GM13976 (cell line): ENCODE data around the gene DOK5.

ENCODE experiments used
- DNase-seq: peaks from one replicate; pipeline ENCODE4 v3.0.0; 2012; ENCODE audit warnings: low spot score
- in situ Hi-C: fragments of 300-500 bp; cut with MboI; formaldehyde crosslinking; loops from one replicate; pipeline ENCODE4 v1.12.0; 2022; ENCODE audit warnings: low sequenced_read_pairs, mixed read lengths, inconsistent platforms; ENCODE audit not compliant: unreplicated experiment
- TF ChIP-seq, protein P1 (sequence below): IDR thresholded peaks from 2 replicates; pipeline ENCODE4 v1.5.1; 2012; ENCODE audit warnings: borderline replicate concordance, mild to moderate bottlenecking; ENCODE audit not compliant: insufficient read depth; ENCODE audit errors: extremely low read depth, missing control alignments, control extremely low read depth

Gene DOK5

DNA sequence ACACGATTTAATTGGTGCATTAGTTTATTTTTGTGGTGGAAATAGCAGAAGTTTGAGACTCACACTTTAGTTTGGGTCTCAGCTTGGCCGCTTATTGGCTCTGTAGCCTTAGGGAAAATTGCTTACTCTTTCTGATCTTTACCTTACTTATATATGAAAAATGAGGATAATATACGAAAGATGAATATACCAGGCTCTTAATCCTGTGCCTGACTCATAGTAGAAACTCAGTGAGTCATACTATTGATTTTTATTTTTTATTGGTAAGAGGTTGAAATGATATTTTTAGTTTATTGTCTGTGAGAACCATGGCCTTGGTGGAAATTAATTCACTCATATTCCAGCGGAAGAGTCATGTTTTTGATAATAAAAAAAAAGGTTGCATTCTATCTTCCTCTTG, 11.2 kb downstream of the DOK5 start:
- TF ChIP-seq, protein P1, sequence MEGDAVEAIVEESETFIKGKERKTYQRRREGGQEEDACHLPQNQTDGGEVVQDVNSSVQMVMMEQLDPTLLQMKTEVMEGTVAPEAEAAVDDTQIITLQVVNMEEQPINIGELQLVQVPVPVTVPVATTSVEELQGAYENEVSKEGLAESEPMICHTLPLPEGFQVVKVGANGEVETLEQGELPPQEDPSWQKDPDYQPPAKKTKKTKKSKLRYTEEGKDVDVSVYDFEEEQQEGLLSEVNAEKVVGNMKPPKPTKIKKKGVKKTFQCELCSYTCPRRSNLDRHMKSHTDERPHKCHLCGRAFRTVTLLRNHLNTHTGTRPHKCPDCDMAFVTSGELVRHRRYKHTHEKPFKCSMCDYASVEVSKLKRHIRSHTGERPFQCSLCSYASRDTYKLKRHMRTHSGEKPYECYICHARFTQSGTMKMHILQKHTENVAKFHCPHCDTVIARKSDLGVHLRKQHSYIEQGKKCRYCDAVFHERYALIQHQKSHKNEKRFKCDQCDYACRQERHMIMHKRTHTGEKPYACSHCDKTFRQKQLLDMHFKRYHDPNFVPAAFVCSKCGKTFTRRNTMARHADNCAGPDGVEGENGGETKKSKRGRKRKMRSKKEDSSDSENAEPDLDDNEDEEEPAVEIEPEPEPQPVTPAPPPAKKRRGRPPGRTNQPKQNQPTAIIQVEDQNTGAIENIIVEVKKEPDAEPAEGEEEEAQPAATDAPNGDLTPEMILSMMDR, result no peak
- DNase-seq, result no peak

DNA sequence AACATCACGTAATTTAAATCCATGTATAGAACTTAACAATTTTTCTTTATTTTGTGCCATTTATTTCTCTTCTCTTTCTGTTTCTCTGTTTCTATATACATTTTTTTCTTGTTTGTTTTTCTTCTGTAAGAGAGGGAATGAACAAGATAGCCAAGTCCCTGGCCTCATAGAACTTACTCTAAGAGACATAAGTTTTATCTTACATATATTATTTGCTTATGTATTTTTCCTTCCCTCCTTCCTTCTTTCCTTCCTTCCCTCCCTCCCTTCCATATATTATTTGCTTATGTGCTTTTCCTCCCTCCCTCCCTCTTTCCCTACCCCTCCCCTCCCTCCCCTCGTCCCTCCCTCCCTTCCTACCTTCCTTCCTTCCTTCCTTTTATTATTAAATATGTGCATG, 13.0 kb downstream of the DOK5 start:
- TF ChIP-seq, protein P1, result no peak
- DNase-seq, result no peak
- in situ Hi-C loops, result no loop called here

More for the DNA sequence above, 11.2 kb downstream of the DOK5 start:
- in situ Hi-C loops, result no loop called here

DNA sequence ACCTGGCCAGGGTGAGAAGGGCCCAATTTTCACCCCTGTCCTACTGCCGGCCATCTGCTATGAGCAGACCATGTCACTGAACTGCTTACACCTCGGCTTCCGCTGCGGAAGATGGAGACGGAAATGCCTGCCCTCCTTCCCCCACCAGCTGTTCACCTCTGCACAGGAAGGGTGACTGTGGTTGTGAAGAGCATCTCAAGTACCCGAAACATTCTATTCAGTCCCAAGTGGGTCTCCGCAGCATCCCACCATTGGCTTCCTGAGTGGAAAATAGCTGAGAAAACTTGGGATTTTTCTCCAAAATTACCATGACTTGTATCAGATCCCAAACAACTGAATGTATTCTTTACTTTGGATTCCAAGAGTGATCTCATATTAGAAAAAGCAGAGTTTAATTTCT, 16.1 kb downstream of the DOK5 start:
- in situ Hi-C loops, result no loop called here
- no peak for DNase-seq
- TF ChIP-seq, protein P1, result no peak

DNA sequence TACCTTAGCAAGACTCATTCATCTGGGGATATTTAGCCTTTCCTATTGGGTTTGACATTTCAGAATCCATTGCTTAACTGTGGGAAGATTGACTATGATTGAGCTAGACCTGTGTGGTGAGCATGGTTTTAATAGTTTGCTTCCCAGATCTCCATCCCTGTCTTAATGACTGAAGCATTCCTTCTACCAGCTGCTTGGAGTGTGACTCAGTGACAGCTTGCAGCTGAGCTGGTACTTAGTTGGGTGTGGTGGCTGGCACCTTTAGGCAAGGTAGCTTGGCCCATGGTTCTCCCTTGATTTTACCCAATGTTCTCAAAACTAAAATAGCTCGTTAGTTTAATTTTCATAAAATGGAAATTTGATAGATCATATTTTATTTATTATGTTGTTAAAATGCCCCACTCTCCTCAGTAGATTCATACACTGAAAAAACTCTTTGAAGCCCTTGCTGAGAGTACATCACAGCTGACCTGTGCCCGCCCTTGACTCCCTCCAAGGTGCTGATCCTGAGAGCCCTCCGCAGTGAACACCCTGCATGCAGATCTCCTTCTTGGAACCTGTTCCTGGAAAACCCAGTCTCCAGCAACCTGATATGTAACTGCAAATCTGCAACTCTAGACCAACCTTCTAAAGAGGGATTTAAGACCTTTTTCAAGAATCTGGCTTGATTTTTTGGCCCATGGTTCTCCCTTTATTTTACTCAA, 19.1 kb downstream of the DOK5 start:
- TF ChIP-seq, protein P1, result no peak
- in situ Hi-C loops, result no loop called here
- DNase-seq, result no peak

DNA sequence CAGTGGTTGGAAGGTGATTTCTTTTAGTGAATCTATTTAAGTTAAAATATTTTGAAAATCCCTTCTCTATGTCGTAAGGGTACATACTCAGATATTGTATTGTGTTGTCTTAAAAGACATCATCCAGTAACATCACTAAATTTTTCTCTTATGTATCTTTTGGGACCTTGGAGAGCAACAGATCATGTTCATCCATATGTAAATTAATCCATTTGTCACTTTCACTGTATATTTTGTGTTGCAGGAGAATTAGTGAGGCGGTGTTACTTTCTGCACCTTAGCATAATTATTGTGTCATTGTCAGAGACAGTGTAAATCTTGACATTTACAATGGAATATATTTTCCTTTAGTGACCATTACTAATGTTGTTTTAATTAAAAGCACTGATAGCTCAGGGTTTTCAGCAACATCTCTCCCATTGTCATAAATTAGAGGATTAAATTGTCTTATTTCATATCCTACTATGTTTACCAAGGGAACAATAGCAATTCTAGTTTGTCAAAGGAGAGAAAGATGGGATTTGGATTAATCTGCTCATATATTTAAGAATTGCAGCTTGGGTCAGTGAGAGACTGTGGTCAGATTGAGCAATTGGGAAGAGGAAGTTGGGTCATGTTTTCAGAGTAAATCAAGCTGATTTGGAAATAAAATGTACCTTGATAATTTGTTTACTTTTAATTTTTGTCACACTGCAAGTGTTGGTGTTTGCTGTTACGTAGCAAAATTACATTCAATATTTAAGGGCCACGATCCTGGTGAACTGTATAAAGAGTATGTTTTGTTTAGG, 22.7 kb downstream of the DOK5 start:
- in situ Hi-C loops, result no loop called here
- TF ChIP-seq, protein P1, result no peak
- no peak for DNase-seq

DNA sequence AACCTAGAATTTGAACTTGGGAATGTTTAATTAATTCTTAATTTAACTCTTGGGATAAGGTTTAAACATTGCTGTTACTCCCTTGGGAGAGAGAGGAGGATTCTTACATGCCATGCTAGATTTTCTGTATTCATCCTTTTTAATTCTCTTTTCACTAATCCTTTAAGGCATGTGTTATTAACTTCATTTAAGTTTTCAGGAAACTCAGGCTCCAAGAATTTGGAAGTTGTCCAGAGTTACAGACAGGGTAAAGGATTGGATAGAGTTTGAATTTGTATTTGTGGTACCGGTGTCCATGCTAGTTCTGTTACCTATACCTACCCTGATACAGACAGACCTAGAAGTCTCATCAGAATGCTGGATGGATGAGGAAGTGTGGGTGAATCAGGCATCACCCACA, 23.7 kb downstream of the DOK5 start:
- DNase-seq, result no peak
- TF ChIP-seq, protein P1, result no peak
- in situ Hi-C loops, result no loop called here

DNA sequence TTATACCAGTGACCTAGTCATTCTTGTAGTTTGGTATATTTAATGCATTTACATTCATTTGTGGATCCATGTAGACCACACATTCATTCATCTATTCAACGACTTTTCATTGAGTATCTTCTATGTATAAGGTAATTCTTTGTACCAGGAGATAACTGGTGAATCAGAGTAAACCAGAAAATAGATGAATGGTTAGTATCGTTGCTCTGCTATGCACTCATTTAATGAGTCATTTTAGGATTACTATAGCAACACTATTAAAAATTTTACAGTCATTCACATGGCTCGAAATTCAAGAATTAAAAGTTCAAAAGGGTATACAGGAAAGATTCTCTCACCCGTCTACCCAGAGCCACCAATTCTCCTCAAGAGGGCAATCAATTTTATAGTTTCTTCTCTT, 26.8 kb downstream of the DOK5 start:
- TF ChIP-seq, protein P1, result no peak
- DNase-seq, result no peak
- in situ Hi-C loops, result no loop called here
